Cardiac septum (tissue), 1 donor: Measurements from ENCODE around the gene TLX3. TPM values are rescaled to one million over a fixed set of nuclear protein-coding genes. Genes with fewer than 3 reads are reported as not detected.

ENCODE experiments used
- DNase-seq: peaks from one replicate; pipeline ENCODE4 v3.0.0-alpha.2; 2020; ENCODE audit warnings: low spot score
- intact Hi-C: fragments of 100-400 bp; cut with DNase I; formaldehyde crosslinking; loops from one replicate; pipeline ENCODE4 v1.14.0; 2022
- total RNA-seq: library from RNA; stranded (reverse); fragmentation: NEBNext Ultra II Directional; extraction: Animal tissue kit (Norgen Biotek cat#: 25700); gene quantifications from one replicate; pipeline ENCODE4 v1.2.1, GENCODE V29; 2021
- donor health status: DM: no; HTN: no; CAD: no.

Gene TLX3
- total RNA-seq, 1 donor from 2014 or later, result not detected

- DNase-seq, result no peak
- intact Hi-C loops, result no loop called here
Observed at GRCh38 chr5:171299851-171300250, 9.2 kb upstream of the TLX3 start.

GRCh38 chr5:171300358-171300757, 8.7 kb upstream of the TLX3 start:
- intact Hi-C loops, result no loop called here
- DNase-seq, result no peak

GRCh38 chr5:171306166-171306565, 2.9 kb upstream of the TLX3 start:
- intact Hi-C loops, result no loop called here
- no peak for DNase-seq

- no peak for DNase-seq
- intact Hi-C loops, result no loop called here
Observed at GRCh38 chr5:171306781-171307591, 2.1 kb upstream of the TLX3 start.

GRCh38 chr5:171307789-171308452, 1.1 kb upstream of the TLX3 start:
- intact Hi-C loops, result no loop called here
- DNase-seq, result no peak

GRCh38 chr5:171309276-171310211, 496 bp downstream of the TLX3 start:
- DNase-seq, result no peak
- intact Hi-C loops, result no loop called here

GRCh38 chr5:171310212-171310818, 1.3 kb downstream of the TLX3 start:
- DNase-seq, result no peak
- intact Hi-C loops, result no loop called here

GRCh38 chr5:171310819-171311321, 1.8 kb downstream of the TLX3 start:
- DNase-seq, result no peak
- intact Hi-C loops, result no loop called here

GRCh38 chr5:171311322-171312077, 2.5 kb downstream of the TLX3 start:
- no peak for DNase-seq
- intact Hi-C loops, result no loop called here

- DNase-seq, result no peak
- intact Hi-C loops, result no loop called here
Observed at GRCh38 chr5:171312129-171312974, 3.3 kb downstream of the TLX3 start.

- intact Hi-C loops, result no loop called here
- DNase-seq, result no peak
Observed at GRCh38 chr5:171313481-171314206, 4.6 kb downstream of the TLX3 start.

- intact Hi-C loops, result no loop called here
- no peak for DNase-seq
Observed at GRCh38 chr5:171314728-171315385, 5.8 kb downstream of the TLX3 start.

- intact Hi-C loops, result no loop called here
Observed at GRCh38 chr5:171315386-171315891, 6.4 kb downstream of the TLX3 start.

GRCh38 chr5:171315925-171316257, 6.8 kb downstream of the TLX3 start:
- intact Hi-C loops, result no loop called here

More at GRCh38 chr5:171315386-171315891, 6.4 kb downstream of the TLX3 start:
- no peak for DNase-seq

GRCh38 chr5:171316258-171317121, 7.4 kb downstream of the TLX3 start:
- no peak for DNase-seq
- intact Hi-C loops, result no loop called here

More at GRCh38 chr5:171315925-171316257, 6.8 kb downstream of the TLX3 start:
- DNase-seq, result no peak

- intact Hi-C loops, result no loop called here
- DNase-seq, result no peak
Observed at GRCh38 chr5:171317230-171317629, 8.2 kb downstream of the TLX3 start.
